A673 (cell line): ENCODE data around the gene PNPLA1. TPM values are rescaled to one million over a fixed set of nuclear protein-coding genes. Genes with fewer than 3 reads are reported as not detected.

Source experiments
- BruUV-seq: library from RNA; stranded (reverse); fragments of 400-500 nt; replicated peaks from 2 replicates; lab custom pipeline; 2021; lab: Mats Ljungman, UMichigan
- CTCF ChIA-PET: fragments of 300-600 bp; sonication (Branson Sonifier 250); formaldehyde crosslinking; loops from one replicate; lab custom pipeline; 2022; ENCODE audit warnings: antibody characterized with exemption; lab: Charles Lee
- POLR2A ChIA-PET: fragments of 300-600 bp; sonication (Branson Sonifier 250); formaldehyde crosslinking; loops from one replicate; lab custom pipeline; 2022; ENCODE audit warnings: antibody characterized with exemption; ENCODE audit not compliant: low non-redundant PET; lab: Charles Lee
- DNase-seq: peaks from one replicate; pipeline ENCODE4 v3.0.0-alpha.2; 2015; ENCODE audit warnings: low spot score
- H3K27ac ChIP-seq: fragments of 200-600 bp; sonication (generic); 2 replicates; pipeline ENCODE4 v1.5.1; 2016; ENCODE audit warnings: mixed run types, low read depth, mild to moderate bottlenecking, mixed read lengths, antibody characterized with exemption, low read length; ENCODE audit not compliant: poor library complexity, severe bottlenecking
- H3K27me3 ChIP-seq: fragments of 200-600 bp; sonication (generic); replicated peaks from 2 replicates; pipeline ENCODE4 v1.6.1; 2017; ENCODE audit warnings: mixed run types, low read depth, mild to moderate bottlenecking, mixed read lengths, antibody characterized with exemption, low read length; ENCODE audit not compliant: insufficient read depth, poor library complexity
- H3K36me3 ChIP-seq: fragments of 200-600 bp; sonication (generic); 2 replicates; pipeline ENCODE4 v1.6.1; 2016; ENCODE audit warnings: mixed run types, mild to moderate bottlenecking, mixed read lengths, antibody characterized with exemption, low read length; ENCODE audit not compliant: insufficient read depth, poor library complexity, severe bottlenecking
- H3K4me1 ChIP-seq: fragments of 200-600 bp; sonication (generic); 2 replicates; pipeline ENCODE4 v1.6.1; 2017; ENCODE audit warnings: mixed run types, mild to moderate bottlenecking, mixed read lengths, antibody characterized with exemption, low read length; ENCODE audit not compliant: insufficient read depth, poor library complexity, severe bottlenecking
- H3K4me3 ChIP-seq: fragments of 200-600 bp; sonication (generic); 2 replicates; pipeline ENCODE4 v1.5.1; 2016; ENCODE audit warnings: low read depth, mixed run types, mild to moderate bottlenecking, mixed read lengths, low read length; ENCODE audit not compliant: poor library complexity, severe bottlenecking
- H3K9me3 ChIP-seq: fragments of 200-600 bp; sonication (generic); 2 replicates; pipeline ENCODE4 v1.6.1; 2016; ENCODE audit warnings: mixed run types, low read depth, mild to moderate bottlenecking, mixed read lengths, antibody characterized with exemption, low read length; ENCODE audit not compliant: poor library complexity, severe bottlenecking
- CTCF ChIP-seq: fragments of 300-800, 200-600 bp; sonication (generic); conservative IDR thresholded peaks from 2 replicates; pipeline ENCODE4 v1.5.1; 2017; ENCODE audit warnings: low read depth, mild to moderate bottlenecking, antibody characterized with exemption, low read length, moderate library complexity, mixed read lengths
- EZH2 ChIP-seq: fragments of 200-600 bp; sonication (generic); IDR thresholded peaks from 2 replicates; pipeline ENCODE4 v1.6.1; 2017; ENCODE audit warnings: borderline replicate concordance, low read depth, mild to moderate bottlenecking, mixed read lengths, antibody characterized with exemption, low read length; ENCODE audit not compliant: poor library complexity, severe bottlenecking
- intact Hi-C: fragments of 100-400 bp; cut with micrococcal nuclease; formaldehyde crosslinking; loops from one replicate; pipeline ENCODE4 v1.10.0; 2022; ENCODE audit not compliant: unreplicated experiment
- total RNA-seq: library from RNA; stranded (reverse); gene quantifications from 2 replicates; pipeline ENCODE4 v1.2.3, GENCODE V29; 2021

PNPLA1 gene
- total RNA-seq, 1 experiment from 2014 or later = 0.26 TPM

GRCh38 chr6:36330366-36330765, 60.5 kb downstream of the PNPLA1 start:
- no peak for DNase-seq
- Histone ChIP-seq H3K27ac (no peak overlapping the region), H3K27me3 (peaks cover 3% of the 10 kb centered on the region), H3K4me3 (no peak overlapping the region), H3K4me1 (no peaks in the 10 kb centered on the region), H3K36me3 (no peaks in the 10 kb centered on the region), H3K9me3 (no peaks in the 10 kb centered on the region)
- CTCF ChIA-PET = no interaction called here
- intact Hi-C loops = no loop called here
- POLR2A ChIA-PET = no interaction called here
- BruUV-seq = no TSS peak
- TF ChIP-seq EZH2 (no peak), CTCF (no peak)

DNA sequence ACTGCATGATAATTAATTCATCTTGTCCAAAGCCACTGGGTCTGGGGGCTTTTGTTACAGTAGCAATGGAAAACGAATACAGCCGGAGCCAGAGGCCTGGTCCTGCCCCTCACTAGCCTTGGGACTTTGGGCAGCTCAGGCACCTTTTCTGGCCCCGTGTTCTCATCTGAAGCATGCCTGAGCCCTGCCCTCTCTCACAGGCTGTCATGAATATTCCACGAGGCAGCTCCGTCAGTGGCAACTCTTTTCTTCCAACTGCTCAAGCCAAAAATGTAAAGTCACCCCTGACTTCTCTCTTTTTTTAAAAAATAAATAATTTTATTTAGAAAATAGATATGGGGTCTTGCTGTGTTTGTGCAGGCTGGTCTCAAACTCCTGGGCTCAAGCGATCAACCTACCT, 61.5 kb downstream of the PNPLA1 start:
- H3K9me3 ChIP-seq = no peaks in the 10 kb centered on the region
- POLR2A ChIA-PET = no interaction called here
- no peak for DNase-seq
- peaks cover 3% of the 10 kb centered on the region for H3K27me3 ChIP-seq
- no peaks in the 10 kb centered on the region for H3K4me1 ChIP-seq
- CTCF ChIA-PET = no interaction called here
- TF ChIP-seq CTCF (no peak), EZH2 (no peak)
- no TSS peak for BruUV-seq
- H3K27ac ChIP-seq = no peak overlapping the region
- H3K4me3 ChIP-seq = no peak overlapping the region
- no peaks in the 10 kb centered on the region for H3K36me3 ChIP-seq
- intact Hi-C loops = no loop called here

- Histone ChIP-seq H3K36me3 (no peaks in the 10 kb centered on the region), H3K4me1 (no peaks in the 10 kb centered on the region), H3K27ac (no peak overlapping the region), H3K9me3 (no peaks in the 10 kb centered on the region), H3K27me3 (peaks cover 3% of the 10 kb centered on the region), H3K4me3 (no peak overlapping the region)
- intact Hi-C loops = no loop called here
- TF ChIP-seq CTCF (no peak), EZH2 (no peak)
- CTCF ChIA-PET = no interaction called here
- no TSS peak for BruUV-seq
- POLR2A ChIA-PET = no interaction called here
- no peak for DNase-seq
These were observed 63.5 kb downstream of the PNPLA1 start for GRCh38 chr6:36333171-36333895.
